ENCODE results near the gene SCAMP4. TPM values are rescaled to one million over a fixed set of nuclear protein-coding genes. Genes with fewer than 3 reads are reported as not detected.

SCAMP4 gene
- total RNA-seq, 2 donors from 2014 or later: 35.0 to 42.1 TPM

DNA sequence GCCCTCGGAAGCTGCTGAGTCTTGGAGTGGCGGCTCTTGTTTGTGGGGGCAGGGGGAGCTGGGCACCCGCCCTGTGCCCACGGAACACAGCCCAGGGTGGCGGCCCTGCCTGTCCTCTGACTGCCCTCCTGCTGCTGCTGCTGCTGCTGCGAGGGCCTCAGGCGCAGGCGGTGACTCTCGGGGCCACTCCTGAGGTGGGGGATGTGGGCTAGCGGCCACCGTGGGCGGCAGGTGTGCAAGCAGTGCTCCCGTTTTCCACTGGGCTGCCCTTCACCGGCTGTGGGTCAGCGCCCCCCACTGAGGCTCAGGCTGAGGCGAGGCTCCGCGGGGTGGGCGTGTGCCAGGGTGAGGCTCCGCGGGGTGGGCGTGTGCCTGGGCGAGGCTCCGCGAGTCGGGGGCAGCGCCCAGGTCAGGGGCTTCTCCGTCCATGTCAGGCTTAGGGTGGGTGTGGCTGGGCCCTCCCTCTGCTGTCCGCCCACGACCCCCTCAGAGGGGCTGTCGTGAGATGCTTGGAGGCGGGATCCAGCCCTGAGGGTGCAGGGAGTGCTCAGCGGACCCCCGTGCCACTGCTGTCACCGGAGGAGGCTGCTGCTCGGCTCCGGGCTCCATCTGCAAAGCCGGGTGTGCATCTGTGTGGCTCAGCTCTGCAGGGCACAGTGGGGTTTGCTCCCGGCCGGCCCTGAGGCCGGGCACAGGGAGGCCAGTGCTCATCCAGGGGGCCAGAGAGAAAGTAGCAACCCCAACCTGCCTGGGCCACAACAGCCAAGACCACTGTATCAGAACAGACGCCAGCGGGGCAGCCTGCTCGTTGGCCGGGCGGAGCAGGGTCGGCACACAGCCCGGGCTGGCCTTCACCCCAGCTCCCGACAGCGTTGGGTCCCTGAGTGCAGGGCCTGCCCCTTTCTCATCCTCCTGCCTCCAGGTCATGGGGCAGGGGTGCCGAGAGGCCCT is 50.2 kb downstream of the SCAMP4 start:
- Histone ChIP-seq H3K9me3 (no peaks in the 10 kb centered on the region), H3K4me1 (no peaks in the 10 kb centered on the region), H3K36me3 (peaks cover 4% of the 10 kb centered on the region), H3K4me3 (no peak overlapping the region), H3K27ac (no peak overlapping the region), H3K27me3 (no peaks in the 10 kb centered on the region)
- DNase-seq (ENCODE audit: low spot score): no peak
- TF ChIP-seq, protein P1, sequence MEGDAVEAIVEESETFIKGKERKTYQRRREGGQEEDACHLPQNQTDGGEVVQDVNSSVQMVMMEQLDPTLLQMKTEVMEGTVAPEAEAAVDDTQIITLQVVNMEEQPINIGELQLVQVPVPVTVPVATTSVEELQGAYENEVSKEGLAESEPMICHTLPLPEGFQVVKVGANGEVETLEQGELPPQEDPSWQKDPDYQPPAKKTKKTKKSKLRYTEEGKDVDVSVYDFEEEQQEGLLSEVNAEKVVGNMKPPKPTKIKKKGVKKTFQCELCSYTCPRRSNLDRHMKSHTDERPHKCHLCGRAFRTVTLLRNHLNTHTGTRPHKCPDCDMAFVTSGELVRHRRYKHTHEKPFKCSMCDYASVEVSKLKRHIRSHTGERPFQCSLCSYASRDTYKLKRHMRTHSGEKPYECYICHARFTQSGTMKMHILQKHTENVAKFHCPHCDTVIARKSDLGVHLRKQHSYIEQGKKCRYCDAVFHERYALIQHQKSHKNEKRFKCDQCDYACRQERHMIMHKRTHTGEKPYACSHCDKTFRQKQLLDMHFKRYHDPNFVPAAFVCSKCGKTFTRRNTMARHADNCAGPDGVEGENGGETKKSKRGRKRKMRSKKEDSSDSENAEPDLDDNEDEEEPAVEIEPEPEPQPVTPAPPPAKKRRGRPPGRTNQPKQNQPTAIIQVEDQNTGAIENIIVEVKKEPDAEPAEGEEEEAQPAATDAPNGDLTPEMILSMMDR (IDR thresholded peaks at IDR 0.05): no peak

DNA sequence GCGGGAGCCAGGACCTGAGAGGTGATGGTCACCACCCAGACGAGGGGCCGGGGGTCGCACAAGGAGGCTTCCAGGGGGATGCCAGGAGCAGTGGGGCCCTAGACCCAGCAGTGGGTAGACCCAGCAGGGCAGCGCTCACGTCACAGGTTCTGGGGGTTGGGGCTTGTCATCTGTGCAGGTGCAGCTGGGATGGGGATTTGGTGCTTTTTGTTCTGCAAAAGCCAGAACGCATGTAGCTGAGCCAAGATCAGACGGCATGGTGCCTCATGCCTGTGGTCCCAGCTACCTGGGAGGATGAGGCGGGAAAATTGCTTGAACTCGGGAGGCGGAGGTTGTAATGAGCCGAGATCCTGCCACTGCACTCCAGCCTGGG is 50.9 kb downstream of the SCAMP4 start:
- Histone ChIP-seq H3K4me3 (no peak overlapping the region), H3K27me3 (no peaks in the 10 kb centered on the region), H3K27ac (no peak overlapping the region), H3K36me3 (peaks cover 4% of the 10 kb centered on the region), H3K4me1 (no peaks in the 10 kb centered on the region), H3K9me3 (no peaks in the 10 kb centered on the region)
- TF ChIP-seq, protein P1 (IDR thresholded peaks at IDR 0.05): no peak
- no peak for DNase-seq (ENCODE audit: low spot score)

DNA sequence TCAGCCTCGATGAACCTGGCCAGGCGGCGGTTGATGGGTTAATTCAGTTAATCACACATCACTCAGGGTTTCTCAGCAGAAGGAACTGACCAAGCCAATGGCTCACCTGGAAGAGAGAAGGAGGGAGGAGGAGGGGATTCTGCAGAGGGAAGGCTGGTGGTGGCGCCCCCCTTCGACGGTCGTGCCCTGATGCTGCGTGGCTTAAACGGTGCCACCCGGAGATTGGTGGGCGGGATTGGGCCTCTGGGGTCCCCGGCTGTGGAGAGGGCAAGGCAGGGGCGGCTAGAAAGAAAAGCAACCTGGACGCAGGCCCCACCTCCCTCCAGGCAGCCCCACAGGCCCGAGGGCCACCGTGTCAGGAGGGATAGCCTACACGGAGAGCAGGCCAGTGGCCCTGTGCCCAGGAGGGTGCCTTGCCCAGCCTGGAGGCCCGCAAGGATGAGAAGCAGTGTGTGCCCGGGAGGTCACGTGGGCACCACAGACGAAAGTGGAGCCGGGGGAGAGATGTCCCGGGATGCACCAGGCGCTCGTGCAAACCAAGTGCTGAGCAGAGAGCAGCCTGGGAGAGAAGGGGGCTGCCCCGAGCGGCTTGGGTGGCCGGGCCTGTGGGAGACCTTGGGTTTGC is 51.8 kb downstream of the SCAMP4 start:
- DNase-seq (ENCODE audit: low spot score): no peak
- Histone ChIP-seq H3K36me3 (peaks cover 4% of the 10 kb centered on the region), H3K27ac (no peak overlapping the region), H3K27me3 (no peaks in the 10 kb centered on the region), H3K4me3 (no peak overlapping the region), H3K9me3 (no peaks in the 10 kb centered on the region), H3K4me1 (no peaks in the 10 kb centered on the region)
- TF ChIP-seq, protein P1 (IDR thresholded peaks at IDR 0.05): no peak

DNA sequence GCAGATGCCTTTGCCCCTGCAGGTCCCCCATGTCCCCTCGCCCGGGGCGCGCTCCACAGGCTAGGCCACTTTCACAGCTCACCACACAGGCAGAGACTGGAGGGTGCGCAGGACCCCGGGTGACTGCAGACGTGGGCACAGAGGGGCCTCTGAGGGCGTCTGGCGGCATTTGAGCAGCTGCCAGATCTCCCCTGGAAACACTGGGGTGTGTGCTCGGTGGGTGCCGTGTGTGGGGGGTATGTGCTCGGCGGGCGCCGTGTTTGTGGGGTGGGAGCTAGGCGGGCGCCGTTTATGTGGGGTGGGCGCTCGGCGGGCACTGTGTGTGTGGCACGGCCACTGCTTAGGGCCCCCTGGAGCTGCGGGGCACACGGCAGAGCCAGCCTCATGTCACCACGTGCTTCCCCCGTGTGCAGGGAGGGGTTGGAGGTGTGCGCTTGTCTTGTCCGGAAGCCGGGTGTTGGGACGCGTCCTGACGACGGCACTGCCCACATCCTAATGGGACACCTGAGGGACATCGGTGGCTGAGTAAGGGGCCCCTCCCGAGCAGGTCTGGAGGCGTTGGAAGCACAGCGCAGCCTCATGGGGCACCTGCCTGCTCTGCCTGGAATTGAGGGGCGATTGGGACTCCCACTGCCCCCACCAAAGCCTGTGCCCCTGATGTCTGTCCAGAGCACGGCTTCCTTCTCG is 52.5 kb downstream of the SCAMP4 start:
- no peak overlapping the region for H3K27ac ChIP-seq
- TF ChIP-seq, protein P1 (IDR thresholded peaks at IDR 0.05): no peak
- H3K4me1 ChIP-seq: no peaks in the 10 kb centered on the region
- no peaks in the 10 kb centered on the region for H3K27me3 ChIP-seq
- no peak overlapping the region for H3K4me3 ChIP-seq
- no peak for DNase-seq (ENCODE audit: low spot score)
- H3K9me3 ChIP-seq: no peaks in the 10 kb centered on the region
- H3K36me3 ChIP-seq: peaks cover 2% of the 10 kb centered on the region

DNA sequence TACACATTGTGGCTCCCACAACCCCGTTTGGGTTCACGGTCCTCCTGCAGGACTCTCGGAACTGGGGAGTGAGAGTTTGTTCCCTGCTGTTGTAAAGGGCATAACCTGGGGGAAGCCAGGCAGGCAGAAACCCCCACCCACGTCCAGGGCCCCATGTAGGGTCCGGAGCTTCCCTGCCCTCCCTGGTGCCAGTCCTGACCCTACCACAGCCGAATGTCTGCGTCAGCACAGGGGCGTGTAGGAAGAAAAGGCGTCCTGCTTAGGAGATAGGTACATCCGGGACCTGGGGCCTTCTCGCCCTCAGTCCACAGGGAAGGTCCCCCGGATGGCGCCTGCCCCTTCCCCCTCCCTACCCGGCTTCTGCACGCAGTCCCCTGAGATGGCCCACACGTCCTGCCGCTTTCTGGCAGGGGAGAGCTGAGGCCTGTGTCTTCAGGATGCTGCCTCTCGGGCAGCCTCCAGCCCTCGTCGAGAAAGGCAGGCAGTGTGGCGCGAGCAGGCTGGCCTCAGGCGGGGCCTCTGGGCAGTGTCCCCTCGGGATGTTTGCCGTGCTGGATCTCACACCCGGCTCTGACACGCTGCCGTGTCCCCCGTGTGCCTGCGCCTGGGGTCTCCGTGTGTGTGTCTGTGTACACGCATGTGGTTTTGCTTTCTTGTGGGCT is 54.9 kb downstream of the SCAMP4 start:
- no peaks in the 10 kb centered on the region for H3K36me3 ChIP-seq
- H3K27me3 ChIP-seq: no peaks in the 10 kb centered on the region
- no peak overlapping the region for H3K27ac ChIP-seq
- no peaks in the 10 kb centered on the region for H3K4me1 ChIP-seq
- no peak overlapping the region for H3K4me3 ChIP-seq
- TF ChIP-seq, protein P1 (IDR thresholded peaks at IDR 0.05): no peak
- H3K9me3 ChIP-seq: no peaks in the 10 kb centered on the region
- DNase-seq (ENCODE audit: low spot score): no peak

All from right atrium auricular region (tissue), 2 donors.